HepG2 (cell line): ENCODE results near the gene LITAFD. TPM values are rescaled to one million over a fixed set of nuclear protein-coding genes. Genes with fewer than 3 reads are reported as not detected.

ENCODE experiments used
- CREB1 ChIP-seq, 2 experiments: fragments of 450-650 bp in 1 of 2; IDR thresholded peaks; 2 replicates each; pipeline ENCODE4 v1.6.1; 2016 to 2017; ENCODE audit warnings: control low read depth in 1 of 2, mild to moderate bottlenecking in 1 of 2, missing compliant biosample characterization in 1 of 2, missing genetic modification characterization in 1 of 2
- GATAD2A ChIP-seq: IDR thresholded peaks from 2 replicates; pipeline ENCODE4 v1.6.1; 2016
- HDAC6 ChIP-seq: fragments of 200-600 bp; sonication (generic); IDR thresholded peaks from 2 replicates; pipeline ENCODE4 v1.7.0; 2017; ENCODE audit warnings: mild to moderate bottlenecking, antibody characterized with exemption, low read length, low read depth
- HNRNPH1 ChIP-seq: fragments of 200-400 bp; formaldehyde crosslinking; optimal IDR thresholded peaks from 2 replicates; pipeline ENCODE3; 2017; ENCODE audit warnings: mild to moderate bottlenecking, low read depth, low read length
- JARID2 ChIP-seq: sonication (generic); formaldehyde crosslinking; IDR thresholded peaks from 2 replicates; pipeline ENCODE4 v1.8.1; 2023; ENCODE audit warnings: missing genetic modification reagents, inconsistent platforms; ENCODE audit not compliant: insufficient replicate concordance
- MATR3 ChIP-seq: sonication (generic); formaldehyde crosslinking; IDR thresholded peaks from 2 replicates; pipeline ENCODE4 v1.4.0; 2020; ENCODE audit warnings: missing genetic modification reagents
- SPEN ChIP-seq: sonication (generic); formaldehyde crosslinking; IDR thresholded peaks from 2 replicates; pipeline ENCODE4 v1.5.1; 2020; ENCODE audit warnings: low read depth, mild to moderate bottlenecking, missing genetic modification reagents
- THRA ChIP-seq: sonication (generic); formaldehyde crosslinking; IDR thresholded peaks from 2 replicates; pipeline ENCODE4 v1.4.0; 2020; ENCODE audit warnings: missing genetic modification reagents, borderline replicate concordance
- ZC3H4 ChIP-seq: sonication (generic); formaldehyde crosslinking; IDR thresholded peaks from 2 replicates; pipeline ENCODE4 v1.4.0; 2020; ENCODE audit warnings: missing genetic modification reagents, borderline replicate concordance
- ZNF253 ChIP-seq: sonication (generic); formaldehyde crosslinking; IDR thresholded peaks from 2 replicates; pipeline ENCODE4 v1.8.0; 2022; ENCODE audit warnings: mild to moderate bottlenecking, missing genetic modification reagents, borderline replicate concordance
- ZNF280D ChIP-seq: sonication (generic); formaldehyde crosslinking; IDR thresholded peaks from 2 replicates; pipeline ENCODE4 v1.5.1; 2020; ENCODE audit warnings: mild to moderate bottlenecking, missing genetic modification reagents
- ZNF281 ChIP-seq: sonication (generic); formaldehyde crosslinking; IDR thresholded peaks from 2 replicates; pipeline ENCODE4 v1.4.0; 2020; ENCODE audit warnings: missing genetic modification reagents, borderline replicate concordance
- ZNF354B ChIP-seq: sonication (generic); formaldehyde crosslinking; IDR thresholded peaks from 2 replicates; pipeline ENCODE4 v1.8.0; 2022; ENCODE audit warnings: mild to moderate bottlenecking, missing genetic modification reagents
- ZNF446 ChIP-seq: sonication (generic); formaldehyde crosslinking; IDR thresholded peaks from 2 replicates; pipeline ENCODE4 v1.5.0; 2020; ENCODE audit warnings: mild to moderate bottlenecking, missing genetic modification reagents
- ZNF569 ChIP-seq: sonication (generic); formaldehyde crosslinking; IDR thresholded peaks from 2 replicates; pipeline ENCODE4 v1.5.0; 2020; ENCODE audit warnings: mild to moderate bottlenecking, missing genetic modification reagents, moderate library complexity, borderline replicate concordance
- ZNF589 ChIP-seq: sonication (generic); formaldehyde crosslinking; conservative IDR thresholded peaks from 2 replicates; pipeline ENCODE4 v1.8.0; 2022; ENCODE audit warnings: mild to moderate bottlenecking, moderate library complexity, missing genetic modification reagents
- ZNF768 ChIP-seq: sonication (generic); formaldehyde crosslinking; IDR thresholded peaks from 2 replicates; pipeline ENCODE4 v1.4.0; 2020; ENCODE audit warnings: missing genetic modification reagents
- ZNF878 ChIP-seq: sonication (generic); formaldehyde crosslinking; IDR thresholded peaks from 2 replicates; pipeline ENCODE4 v1.8.1; 2023; ENCODE audit warnings: mild to moderate bottlenecking, missing genetic modification reagents, moderate library complexity
- ZSCAN29 ChIP-seq: sonication (generic); formaldehyde crosslinking; conservative IDR thresholded peaks from 2 replicates; pipeline ENCODE4 v1.4.0; 2020; ENCODE audit warnings: mild to moderate bottlenecking, missing genetic modification reagents
- polyA plus RNA-seq, 8 experiments: library from polyadenylated mRNA; depleted of rRNA in 3 of 8; stranded (reverse) in 7 of 8; unstranded in 1 of 8; fragments of >200 nt; fragmentation: Illumina TruSeq in 4 of 8; extraction: Trizol in 4 of 8; gene quantifications; 2 replicates each; pipeline versions ENCODE4 v1.2.1 to v1.2.3, GENCODE V29; 2011 to 2016; ENCODE audit warnings: low read depth in 4 of 8, missing spikeins in 1 of 8, mixed read lengths in 1 of 8; ENCODE audit not compliant: insufficient read depth in 1 of 8
- total RNA-seq, 5 experiments: library from RNA; depleted of rRNA; stranded (reverse); fragments of >200 nt; fragmentation: Illumina TruSeq; extraction: Trizol; gene quantifications; 2 replicates each; pipeline ENCODE4 v1.2.3, GENCODE V29; 2016; ENCODE audit warnings: low read depth in 1 of 5

The LITAFD gene
- total and polyA plus RNA-seq, 2 of the 13 experiments (the other 11 are each of a cell fraction or from before 2014, with no cell fraction given): not detected

- TF ChIP-seq CREB1 (IDR thresholded peaks at IDR 0.05) (peak; percentile 54), CREB1 (CRISPR knock-in tag; IDR thresholded peaks at IDR 0.05) (no peak), ZNF878 (peak; percentile 67; the same call in 1 of the 2 replicates), HNRNPH1 (peak; percentile 81), JARID2 (CRISPR knock-in tag) (no peak), ZC3H4 (peak; percentile 16; the same call in 1 of the 2 replicates), GATAD2A (CRISPR knock-in tag) (no peak), HDAC6 (no peak), ZNF768 (CRISPR knock-in tag) (peak; percentile 49; the same call in 1 of the 2 replicates), ZNF281 (CRISPR knock-in tag) (peak; percentile 23; the same call in 1 of the 2 replicates), ZNF569 (CRISPR knock-in tag) (0 out of 2 replicates have a peak, but pooled peaks have one; percentile 5), ZNF589 (CRISPR knock-in tag) (no peak), ZNF354B (CRISPR knock-in tag) (0 out of 2 replicates have a peak, but pooled peaks have one; percentile 14), ZNF446 (0 out of 2 replicates have a peak, but pooled peaks have one; percentile 8), THRA (CRISPR knock-in tag) (peak; percentile 47; the same call in 1 of the 2 replicates), MATR3 (CRISPR knock-in tag) (0 out of 2 replicates have a peak, but pooled peaks have one; percentile 33), ZSCAN29 (CRISPR knock-in tag) (no peak), ZNF253 (0 out of 2 replicates have a peak, but pooled peaks have one; percentile 11), SPEN (CRISPR knock-in tag) (no peak), ZNF280D (CRISPR knock-in tag) (peak; percentile 19; the same call in 1 of the 2 replicates)
These were observed 19.6 kb upstream of the LITAFD start (continued) for GRCh38 chr16:8862309-8863130.
